ENCODE results near the gene LCTL. TPM values are rescaled to one million over a fixed set of nuclear protein-coding genes. Genes with fewer than 3 reads are reported as not detected.

The LCTL gene
- total RNA-seq (not detected), polyA plus RNA-seq (not detected)

GRCh38 chr15:66565741-66566144 is at the start of gene LCTL:
Gene LCTL (minus strand): TSS chr15:66565998. CDS start chr15:66565365, 633 bp downstream.
- H3K27ac ChIP-seq (ENCODE audit: low read depth): no peak within 1 kb of the TSS
- no peak for DNase-seq (ENCODE audit: extremely low spot score)
- no peaks in the 10 kb centered on the region for H3K4me1 ChIP-seq (ENCODE audit: insufficient read depth)
- no peak within 1 kb of the TSS for H3K4me3 ChIP-seq (ENCODE audit: low read depth, low read length)
- H3K36me3 ChIP-seq (ENCODE audit: insufficient read depth): no peaks in the 10 kb centered on the region
- WGBS: 48% methylated on average over 14 of the region's 14 CpGs

DNA sequence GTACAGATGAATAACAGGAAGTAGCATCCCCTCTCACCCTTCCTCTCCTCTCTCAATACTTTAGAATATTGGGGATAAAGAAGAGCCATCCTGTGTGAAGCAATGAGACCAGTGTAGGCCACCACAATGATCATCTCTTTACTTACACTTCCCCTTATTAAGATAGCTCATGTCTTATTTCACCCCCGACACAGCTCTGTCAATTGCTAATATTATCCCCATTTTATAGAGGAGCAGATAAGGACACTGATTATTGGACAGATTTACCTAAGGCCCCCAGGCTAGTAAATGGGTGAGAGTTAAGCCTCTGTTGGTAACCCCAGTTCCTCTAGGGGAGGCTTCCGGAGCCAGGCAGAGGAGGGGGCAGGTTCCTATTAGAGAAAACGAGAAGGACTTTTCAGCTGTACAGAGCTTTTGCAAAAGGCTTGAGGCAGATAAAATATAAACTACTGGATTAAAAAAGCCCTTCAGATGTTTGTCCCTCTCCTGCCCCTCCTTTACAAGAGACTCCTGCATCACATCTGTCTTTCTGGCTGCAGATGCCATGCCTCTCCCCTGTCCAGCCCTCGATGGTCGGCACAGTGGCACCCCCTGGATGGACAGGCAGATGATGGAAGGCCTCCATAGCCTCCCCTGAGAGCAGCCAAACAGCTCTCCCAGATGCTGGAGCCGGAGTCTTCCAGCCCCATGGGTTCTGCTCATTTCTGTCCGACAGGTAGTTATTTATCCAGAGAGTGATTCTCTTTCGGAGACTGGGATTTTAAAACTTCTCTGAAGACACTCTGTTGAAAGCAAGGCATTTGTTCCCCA is 49.4 kb upstream of the LCTL start:
- DNase-seq (ENCODE audit: extremely low spot score): no peak
- 56% methylated on average over 8 of the region's 8 CpGs for WGBS
- Histone ChIP-seq H3K4me3 (ENCODE audit: low read depth, low read length) (no peak overlapping the region), H3K4me1 (ENCODE audit: insufficient read depth) (no peaks in the 10 kb centered on the region), H3K36me3 (ENCODE audit: insufficient read depth) (no peaks in the 10 kb centered on the region), H3K27ac (ENCODE audit: low read depth) (no peak overlapping the region)

DNA sequence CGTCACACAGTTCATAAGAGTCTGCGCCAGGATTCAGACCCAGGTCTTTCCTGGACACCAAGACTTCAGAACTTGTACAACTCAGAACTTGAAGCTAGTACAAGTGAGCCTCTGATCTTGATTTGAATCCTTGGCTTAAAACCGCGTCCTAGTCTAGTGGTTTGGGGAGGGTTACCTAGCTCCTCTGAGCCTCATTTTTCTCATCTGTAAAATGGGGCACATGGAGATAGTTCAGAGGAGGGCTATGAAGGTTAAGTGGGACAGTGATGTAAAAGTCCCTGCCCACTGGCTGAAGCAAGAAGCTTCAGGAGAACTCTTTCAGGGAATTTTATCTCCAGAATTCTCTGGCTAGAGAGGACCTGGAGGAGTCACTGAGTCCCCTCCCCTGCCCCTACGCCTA is 48.7 kb upstream of the LCTL start:
- 97% methylated on average over 5 of the region's 5 CpGs for WGBS

DNA sequence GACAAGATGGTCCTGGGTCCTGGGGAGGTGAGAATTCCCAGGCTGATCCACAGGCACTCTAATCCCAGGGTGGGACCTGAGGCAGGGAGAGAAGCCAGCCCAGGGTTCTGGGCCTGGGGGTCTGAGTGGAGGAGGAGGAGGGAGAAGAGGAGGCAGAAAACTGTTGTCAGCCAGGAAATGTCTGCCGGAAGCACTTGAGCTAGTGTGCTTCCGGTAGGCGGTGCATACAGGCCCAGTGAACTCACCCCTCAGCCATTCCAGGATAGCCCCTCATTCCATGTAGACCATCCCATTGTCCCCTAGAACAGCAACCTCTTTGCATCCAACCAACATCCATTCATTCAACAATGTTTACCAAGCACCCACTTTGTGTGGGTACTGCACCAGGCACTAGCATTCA is 47.9 kb upstream of the LCTL start:
- no peaks in the 10 kb centered on the region for H3K36me3 ChIP-seq (ENCODE audit: insufficient read depth)
- H3K4me1 ChIP-seq (ENCODE audit: insufficient read depth): no peaks in the 10 kb centered on the region
- no peak overlapping the region for H3K27ac ChIP-seq (ENCODE audit: low read depth)
- WGBS: 68% methylated on average over 3 of the region's 3 CpGs
- H3K4me3 ChIP-seq (ENCODE audit: low read depth, low read length): no peak overlapping the region
- DNase-seq (ENCODE audit: extremely low spot score): no peak

More for the DNA sequence above, 48.7 kb upstream of the LCTL start:
- H3K4me1 ChIP-seq (ENCODE audit: insufficient read depth): no peaks in the 10 kb centered on the region
- H3K4me3 ChIP-seq (ENCODE audit: low read depth, low read length): no peak overlapping the region
- H3K27ac ChIP-seq (ENCODE audit: low read depth): no peak overlapping the region
- no peak for DNase-seq (ENCODE audit: extremely low spot score)
- no peaks in the 10 kb centered on the region for H3K36me3 ChIP-seq (ENCODE audit: insufficient read depth)

GRCh38 chr15:66611257-66612053 is 45.7 kb upstream of the LCTL start:
- Histone ChIP-seq H3K36me3 (ENCODE audit: insufficient read depth) (no peaks in the 10 kb centered on the region), H3K27ac (ENCODE audit: low read depth) (no peak overlapping the region), H3K4me3 (ENCODE audit: low read depth, low read length) (no peak overlapping the region), H3K4me1 (ENCODE audit: insufficient read depth) (no peaks in the 10 kb centered on the region)
- no peak for DNase-seq (ENCODE audit: extremely low spot score)
- WGBS: 74% methylated on average over 13 of the region's 13 CpGs

- 88% methylated on average over 5 of the region's 5 CpGs for WGBS
- Histone ChIP-seq H3K27ac (ENCODE audit: low read depth) (no peak overlapping the region), H3K4me3 (ENCODE audit: low read depth, low read length) (no peak overlapping the region), H3K4me1 (ENCODE audit: insufficient read depth) (no peaks in the 10 kb centered on the region), H3K36me3 (ENCODE audit: insufficient read depth) (no peaks in the 10 kb centered on the region)
- no peak for DNase-seq (ENCODE audit: extremely low spot score)
These were observed 44.1 kb upstream of the LCTL start for GRCh38 chr15:66609876-66610275.

- DNase-seq (ENCODE audit: extremely low spot score): no peak
- Histone ChIP-seq H3K36me3 (ENCODE audit: insufficient read depth) (no peaks in the 10 kb centered on the region), H3K4me1 (ENCODE audit: insufficient read depth) (no peaks in the 10 kb centered on the region), H3K4me3 (ENCODE audit: low read depth, low read length) (no peak overlapping the region), H3K27ac (ENCODE audit: low read depth) (no peak overlapping the region)
- 95% methylated on average over 2 of the region's 2 CpGs for WGBS
These were observed 43.1 kb upstream of the LCTL start for GRCh38 chr15:66608881-66609280.

DNA sequence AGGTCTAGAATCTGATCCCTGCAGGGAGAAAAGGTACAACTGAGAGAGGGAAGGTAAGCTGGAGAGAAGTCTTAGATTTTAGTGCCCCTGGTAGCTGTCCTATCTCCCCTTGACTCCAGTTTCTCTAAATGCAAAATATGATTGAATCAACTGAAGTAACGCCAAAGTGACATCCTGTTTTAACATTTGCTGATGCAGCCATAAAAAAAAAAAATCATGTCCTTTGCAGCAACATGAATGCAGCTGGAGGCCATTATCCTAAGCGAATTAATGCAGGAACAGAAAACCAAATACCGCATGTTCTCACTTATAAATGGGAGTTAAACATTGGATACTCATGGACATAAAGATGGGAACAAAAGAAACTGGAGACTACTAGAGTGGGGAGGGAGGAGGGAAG is 42.4 kb upstream of the LCTL start:
- WGBS: 91% methylated on average over 3 of the region's 3 CpGs
- H3K36me3 ChIP-seq (ENCODE audit: insufficient read depth): no peaks in the 10 kb centered on the region
- no peak overlapping the region for H3K4me3 ChIP-seq (ENCODE audit: low read depth, low read length)
- DNase-seq (ENCODE audit: extremely low spot score): no peak
- H3K4me1 ChIP-seq (ENCODE audit: insufficient read depth): no peaks in the 10 kb centered on the region
- H3K27ac ChIP-seq (ENCODE audit: low read depth): no peak overlapping the region

DNA sequence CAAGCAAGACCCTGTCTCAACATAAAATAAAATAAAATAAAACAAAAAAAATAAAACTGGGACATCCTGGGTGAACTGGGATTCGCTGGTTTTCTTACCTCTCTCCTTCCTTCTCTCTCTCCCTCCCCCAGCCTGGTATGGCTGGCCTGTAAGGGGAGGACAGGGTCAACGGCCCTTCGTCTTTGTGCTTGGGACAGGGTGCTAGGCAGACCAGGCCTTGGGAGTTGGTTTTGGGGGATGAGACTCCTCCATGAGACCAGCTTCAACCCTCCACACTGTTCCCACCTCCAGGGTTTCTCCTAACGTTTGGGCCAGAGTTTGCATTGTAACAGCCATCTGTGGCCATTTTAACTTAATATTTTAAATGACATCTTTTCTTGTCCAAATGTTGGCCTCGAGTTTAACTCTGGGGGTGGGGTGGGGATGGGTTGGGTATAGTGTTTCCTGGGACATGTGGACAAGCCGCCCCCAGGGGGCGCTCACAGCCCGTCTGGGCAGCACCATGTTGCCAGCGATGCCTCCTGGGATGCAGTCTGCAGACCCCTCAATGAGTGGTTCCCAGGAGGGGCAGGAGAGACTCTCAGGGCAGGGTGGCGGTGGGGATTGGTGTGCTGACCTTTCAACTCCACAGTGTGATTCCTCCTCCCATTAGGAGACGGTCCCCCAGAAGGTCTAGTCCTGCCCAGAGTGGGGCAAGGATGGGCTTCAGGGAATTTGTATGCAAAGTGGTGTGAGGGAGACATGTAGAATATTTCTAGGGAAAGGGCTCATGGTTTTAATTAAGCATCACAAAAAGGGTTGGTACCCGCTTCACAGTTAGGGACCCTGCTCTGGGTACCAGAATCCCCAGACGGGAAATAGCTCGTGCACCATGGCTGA is 37.7 kb upstream of the LCTL start:
- Histone ChIP-seq H3K27ac (ENCODE audit: low read depth) (no peak overlapping the region), H3K4me3 (ENCODE audit: low read depth, low read length) (no peak overlapping the region), H3K4me1 (ENCODE audit: insufficient read depth) (no peaks in the 10 kb centered on the region), H3K36me3 (ENCODE audit: insufficient read depth) (no peaks in the 10 kb centered on the region)
- DNase-seq (ENCODE audit: extremely low spot score): no peak
- WGBS: 46% methylated on average over 14 of the region's 14 CpGs

GRCh38 chr15:66601521-66601920 is 35.7 kb upstream of the LCTL start:
- 63% methylated on average over 2 of the region's 2 CpGs for WGBS
- no peak overlapping the region for H3K27ac ChIP-seq (ENCODE audit: low read depth)
- no peak overlapping the region for H3K4me3 ChIP-seq (ENCODE audit: low read depth, low read length)
- no peak for DNase-seq (ENCODE audit: extremely low spot score)
- H3K4me1 ChIP-seq (ENCODE audit: insufficient read depth): no peaks in the 10 kb centered on the region
- H3K36me3 ChIP-seq (ENCODE audit: insufficient read depth): no peaks in the 10 kb centered on the region

- Histone ChIP-seq H3K4me3 (ENCODE audit: low read depth, low read length) (no peak overlapping the region), H3K27ac (ENCODE audit: low read depth) (no peak overlapping the region), H3K36me3 (ENCODE audit: insufficient read depth) (no peaks in the 10 kb centered on the region), H3K4me1 (ENCODE audit: insufficient read depth) (no peaks in the 10 kb centered on the region)
- no peak for DNase-seq (ENCODE audit: extremely low spot score)
- WGBS: 77% methylated on average over 4 of the region's 4 CpGs
These were observed 34.4 kb upstream of the LCTL start for GRCh38 chr15:66600240-66600627.

DNA sequence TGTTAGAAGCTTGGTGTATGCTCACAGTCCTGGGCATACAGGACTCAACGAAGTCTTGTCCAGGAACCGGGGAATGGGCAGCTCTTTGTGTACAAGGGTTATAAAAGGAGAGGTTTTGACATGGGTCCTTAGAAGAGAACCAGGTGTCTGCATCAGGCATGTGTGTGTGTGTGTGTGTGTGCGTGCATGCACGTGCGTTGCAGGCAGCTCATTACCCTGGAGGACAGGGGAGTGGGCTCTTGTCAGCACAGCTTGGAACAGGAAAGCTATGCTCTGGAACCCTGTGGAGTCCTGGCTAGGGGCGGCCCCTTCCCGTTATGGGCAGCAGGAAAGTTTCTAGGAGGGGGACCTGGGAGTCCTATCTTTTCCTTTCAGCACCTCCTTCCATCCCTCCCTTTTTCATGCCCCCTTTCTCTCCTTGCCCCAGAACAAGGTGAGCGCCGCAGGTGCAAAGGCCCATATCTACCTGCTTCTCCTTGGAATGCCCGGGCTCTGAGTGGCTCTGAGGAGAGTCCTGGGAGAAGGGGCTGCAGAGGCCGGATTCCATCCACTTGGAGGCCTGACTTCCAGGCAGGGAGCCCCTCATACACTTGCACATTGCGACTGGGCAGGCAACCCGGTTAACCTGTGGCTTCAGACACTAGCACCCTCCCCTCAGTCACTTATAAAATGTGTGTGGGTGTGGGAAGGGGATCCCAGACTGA is 33.9 kb upstream of the LCTL start:
- no peaks in the 10 kb centered on the region for H3K36me3 ChIP-seq (ENCODE audit: insufficient read depth)
- H3K4me1 ChIP-seq (ENCODE audit: insufficient read depth): no peaks in the 10 kb centered on the region
- H3K4me3 ChIP-seq (ENCODE audit: low read depth, low read length): no peak overlapping the region
- H3K27ac ChIP-seq (ENCODE audit: low read depth): no peak overlapping the region
- 84% methylated on average over 13 of the region's 13 CpGs for WGBS
- no peak for DNase-seq (ENCODE audit: extremely low spot score)
